H1 (cell line): ENCODE data around the gene CD7. TPM values are rescaled to one million over a fixed set of nuclear protein-coding genes. Genes with fewer than 3 reads are reported as not detected.

Source experiments
- CTCF ChIA-PET: fragments of 300-600 bp; sonication (Branson Sonifier 250); formaldehyde crosslinking; loops from one replicate; lab custom pipeline; 2021; ENCODE audit not compliant: partially characterized antibody; lab: Charles Lee
- POLR2A ChIA-PET: fragments of 300-600 bp; sonication (Branson Sonifier 250); formaldehyde crosslinking; loops from one replicate; lab custom pipeline; 2021; ENCODE audit warnings: inconsistent platforms; ENCODE audit not compliant: partially characterized antibody; lab: Charles Lee
- DNase-seq, 2 experiments: peaks; one replicate each; pipeline versions ENCODE4 v3.0.0 to v3.0.0-alpha.2; 2010 to 2022; ENCODE audit warnings: low spot score in 2 of 2, low read depth in 1 of 2, mixed read lengths in 1 of 2
- FAIRE-seq: peaks from 2 replicates; lab custom pipeline; 2011; peaks lifted over from hg19 to GRCh38; lab: Jason Lieb, UNC
- H2AFZ ChIP-seq: 2 replicates; pipeline ENCODE4 v1.8.1; 2012; ENCODE audit warnings: low read length, inconsistent platforms
- H2AK5ac ChIP-seq: 2 replicates; pipeline ENCODE4 v1.6.1; 2013; ENCODE audit warnings: low read depth, low read length
- H2BK120ac ChIP-seq: replicated peaks from 2 replicates; pipeline ENCODE3; 2013; ENCODE audit warnings: low read depth, low read length, inconsistent platforms
- H2BK12ac ChIP-seq: 2 replicates; pipeline ENCODE4 v1.6.1; 2013; ENCODE audit warnings: low read depth, low read length
- H2BK15ac ChIP-seq: 2 replicates; pipeline ENCODE4 v1.6.1; 2013; ENCODE audit warnings: low read length
- H2BK20ac ChIP-seq: 2 replicates; pipeline ENCODE4 v1.6.1; 2013; ENCODE audit warnings: low read length
- H2BK5ac ChIP-seq: 2 replicates; pipeline ENCODE4 v1.6.1; 2013; ENCODE audit warnings: low read depth, low read length
- H3K14ac ChIP-seq: 2 replicates; pipeline ENCODE4 v1.6.1; 2013; ENCODE audit warnings: inconsistent platforms; ENCODE audit not compliant: insufficient read length
- H3K18ac ChIP-seq: 2 replicates; pipeline ENCODE4 v1.6.1; 2013; ENCODE audit warnings: low read length; ENCODE audit errors: extremely low read depth
- H3K23ac ChIP-seq: 2 replicates; pipeline ENCODE4 v1.6.1; 2013; ENCODE audit warnings: inconsistent platforms; ENCODE audit not compliant: insufficient read length
- H3K23me2 ChIP-seq: 2 replicates; pipeline ENCODE4 v1.6.1; 2013; ENCODE audit warnings: low read depth, low read length
- H3K27ac ChIP-seq: 2 replicates; pipeline ENCODE4 v1.6.1; 2011; ENCODE audit warnings: low read depth, low read length, inconsistent platforms
- H3K27me3 ChIP-seq, 4 experiments: replicated peaks in 1 of 4; 1 replicate in 1 of 4; 2 replicates in 3 of 4; pipeline versions ENCODE4 v1.6.1 to v1.8.1; 2011 to 2013; ENCODE audit warnings: low read length in 3 of 4, mild to moderate bottlenecking in 3 of 4, inconsistent platforms in 2 of 4, mixed read lengths in 2 of 4, moderate library complexity in 1 of 4; ENCODE audit not compliant: control insufficient read depth in 3 of 4, insufficient read depth in 3 of 4; ENCODE audit errors: extremely low read depth in 1 of 4
- H3K36me3 ChIP-seq, 4 experiments: 2 replicates each; pipeline versions ENCODE4 v1.6.1 to v1.8.1; 2011 to 2013; ENCODE audit warnings: mild to moderate bottlenecking in 4 of 4, low read length in 3 of 4, moderate library complexity in 2 of 4, control low read depth in 1 of 4, inconsistent platforms in 1 of 4; ENCODE audit not compliant: insufficient read depth in 4 of 4, control insufficient read depth in 2 of 4
- H3K4ac ChIP-seq: replicated peaks from 2 replicates; pipeline ENCODE3; 2013; ENCODE audit warnings: low read length, low read depth, mixed read lengths, inconsistent platforms; ENCODE audit not compliant: insufficient read length
- H3K4me1 ChIP-seq, 4 experiments: replicated peaks in 1 of 4; 1 replicate in 1 of 4; 2 replicates in 3 of 4; pipeline versions ENCODE4 v1.6.1 to v1.8.1; 2011 to 2013; ENCODE audit warnings: low read length in 3 of 4, inconsistent platforms in 2 of 4, mixed read lengths in 1 of 4; ENCODE audit not compliant: insufficient read depth in 4 of 4, control insufficient read depth in 3 of 4
- H3K4me2 ChIP-seq, 2 experiments: 2 replicates each; pipeline versions ENCODE4 v1.6.1 to v1.8.1; 2011 to 2013; ENCODE audit warnings: low read depth in 2 of 2, low read length in 2 of 2, control low read depth in 1 of 2, inconsistent platforms in 1 of 2, mild to moderate bottlenecking in 1 of 2; ENCODE audit not compliant: insufficient read depth in 1 of 2
- H3K4me3 ChIP-seq, 4 experiments: fragments of 200-600, 300-600 bp in 1 of 4; sonication (generic), shearing (Covaris generic), sonication (Bioruptor Twin) in 1 of 4; 2 replicates each; pipeline versions ENCODE4 v1.5.1 to v1.8.1; 2011 to 2016; ENCODE audit warnings: low read length in 4 of 4, low read depth in 3 of 4, control low read depth in 2 of 4, inconsistent platforms in 2 of 4, mild to moderate bottlenecking in 2 of 4, mixed read lengths in 1 of 4, moderate library complexity in 1 of 4; ENCODE audit not compliant: insufficient read depth in 2 of 4; ENCODE audit errors: extremely low read depth in 1 of 4
- H3K56ac ChIP-seq: replicated peaks from 2 replicates; pipeline ENCODE3; 2013; ENCODE audit warnings: low read depth, mild to moderate bottlenecking, mixed read lengths, low read length, inconsistent platforms; ENCODE audit not compliant: insufficient read length
- H3K79me1 ChIP-seq: 2 replicates; pipeline ENCODE4 v1.6.1; 2013; ENCODE audit warnings: low read depth, low read length, control low read depth
- H3K79me2 ChIP-seq, 2 experiments: 2 replicates each; pipeline versions ENCODE4 v1.6.1 to v1.8.1; 2012 to 2013; ENCODE audit warnings: low read length in 2 of 2, mild to moderate bottlenecking in 2 of 2, inconsistent platforms in 1 of 2; ENCODE audit not compliant: insufficient read depth in 2 of 2, control insufficient read depth in 1 of 2
- H3K9ac ChIP-seq, 4 experiments: replicated peaks in 1 of 4; 1 replicate in 1 of 4; 2 replicates in 3 of 4; pipeline versions ENCODE4 v1.6.1 to v1.8.1; 2011 to 2013; ENCODE audit warnings: low read depth in 3 of 4, low read length in 3 of 4, control low read depth in 2 of 4, mild to moderate bottlenecking in 2 of 4, moderate library complexity in 2 of 4, inconsistent platforms in 1 of 4; ENCODE audit errors: extremely low read depth in 1 of 4
- H3K9me3 ChIP-seq, 2 experiments: 2 replicates each; pipeline versions ENCODE4 v1.6.1 to v1.8.1; 2012 to 2013; ENCODE audit warnings: mild to moderate bottlenecking in 2 of 2, moderate library complexity in 2 of 2, control low read depth in 1 of 2, inconsistent platforms in 1 of 2, low read depth in 1 of 2, low read length in 1 of 2, mixed read lengths in 1 of 2; ENCODE audit not compliant: insufficient read depth in 2 of 2
- H4K20me1 ChIP-seq, 2 experiments: replicated peaks in 1 of 2; 2 replicates each; pipeline versions ENCODE3 to v1.8.1; 2011 to 2013; ENCODE audit warnings: inconsistent platforms in 2 of 2, low read length in 2 of 2, mild to moderate bottlenecking in 1 of 2; ENCODE audit not compliant: insufficient read depth in 2 of 2, control insufficient read depth in 1 of 2
- H4K5ac ChIP-seq: 2 replicates; pipeline ENCODE4 v1.6.1; 2013; ENCODE audit warnings: low read length, low read depth, mixed read lengths, inconsistent platforms; ENCODE audit not compliant: insufficient read length
- H4K8ac ChIP-seq: 2 replicates; pipeline ENCODE4 v1.8.0; 2013; ENCODE audit warnings: mild to moderate bottlenecking, moderate library complexity, low read length, inconsistent platforms; ENCODE audit not compliant: insufficient read depth; ENCODE audit errors: extremely low read depth
- H4K91ac ChIP-seq: replicated peaks from 2 replicates; pipeline ENCODE3; 2013; ENCODE audit warnings: low read length, mixed read lengths, inconsistent platforms; ENCODE audit not compliant: insufficient read length
- CBX8 ChIP-seq: fragments of 300-800, 300-1000 bp; sonication (generic); IDR thresholded peaks from 2 replicates; pipeline ENCODE4 v1.7.1; 2016; ENCODE audit warnings: low read depth, low read length, borderline replicate concordance
- WGBS, 2 experiments: shearing (Covaris generic) in 1 of 2; methylation state at CpG; one replicate each; pipeline versions ENCODE4 v1.1.6 to v1.1.7; 2013 to 2015; ENCODE audit warnings: low lambda C conversion rate in 2 of 2, mixed read lengths in 2 of 2, inconsistent platforms in 1 of 2, low coverage in 1 of 2, missing lambda C conversion rate in 1 of 2; ENCODE audit not compliant: insufficient replicate concordance in 2 of 2, insufficient coverage in 1 of 2, insufficient read length in 1 of 2; ENCODE audit errors: extremely low coverage in 1 of 2, missing lambda C conversion rate in 1 of 2; 5-methylcytosine and 5-hydroxymethylcytosine counted together
- polyA plus RNA-seq, 7 experiments: library from polyadenylated mRNA; depleted of rRNA in 3 of 7; stranded (reverse) in 5 of 7; unstranded in 2 of 7; fragments of >200 nt in 5 of 7; fragments of 200-250 nt in 2 of 7; gene quantifications; 1 replicate in 5 of 7; 2 replicates in 1 of 7; 4 replicates in 1 of 7; pipeline versions ENCODE4 v1.2.1 to v1.2.3, GENCODE V29; 2011 to 2013; ENCODE audit warnings: missing spikeins in 2 of 7, mixed read lengths in 2 of 7
- total RNA-seq: library from RNA; stranded (reverse); fragmentation: NEBNext Ultra II Directional; extraction: Animal tissue kit (Norgen Biotek cat#: 25700); gene quantifications from 2 replicates; pipeline ENCODE4 v1.2.1, GENCODE V29; 2021

The CD7 gene
- total and polyA plus RNA-seq, 2 of the 8 experiments (the other 6 are each of a cell fraction or from before 2014, with no cell fraction given): 0.83 to 0.86 TPM

DNA sequence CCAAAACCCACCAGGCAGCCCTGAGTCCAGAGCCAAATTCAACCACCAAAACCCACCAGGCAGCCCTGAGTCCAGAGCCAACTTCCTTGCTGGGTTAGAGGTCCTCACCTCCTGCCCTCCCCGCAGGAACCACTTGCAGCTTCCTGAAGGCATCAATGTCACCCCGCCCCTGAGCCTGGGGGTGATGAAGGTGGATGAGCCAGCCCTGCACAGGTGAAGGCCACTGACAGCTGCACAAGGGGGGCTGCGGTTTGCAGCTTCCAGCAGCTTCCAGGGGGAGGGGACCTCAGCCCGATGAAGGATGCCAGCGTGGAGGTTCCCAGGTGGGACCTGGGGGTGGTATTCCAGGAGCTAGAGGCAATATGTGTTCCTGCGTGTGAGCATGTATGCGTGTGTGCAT, 36.3 kb downstream of the CD7 start:
- H2BK12ac ChIP-seq: peak overlapping the region; percentile 78; the same call in 1 of the 2 replicates
- no peaks in the 10 kb centered on the region; a peak in 1 of 8 replicates for H3K36me3 ChIP-seq
- H4K91ac ChIP-seq: peak overlapping the region; percentile 95
- H3K23ac ChIP-seq: no peak overlapping the region
- no peak overlapping the region for H4K8ac ChIP-seq
- H3K4me1 ChIP-seq: peaks cover 0 to 10% (median 5%) of the 10 kb centered on the region in 4 experiments; a peak in 5 of 7 replicates
- H3K4me2 ChIP-seq: no peak overlapping the region
- H3K56ac ChIP-seq: no peak overlapping the region
- no peaks in the 10 kb centered on the region; the same call in 1 of the 2 replicates for H3K79me1 ChIP-seq
- H2BK20ac ChIP-seq: no peak overlapping the region
- H3K27me3 ChIP-seq: no peaks in the 10 kb centered on the region; a peak in 1 of 7 replicates
- H2BK120ac ChIP-seq: no peak overlapping the region
- no peak for TF ChIP-seq CBX8
- H3K79me2 ChIP-seq: no peaks in the 10 kb centered on the region
- no peak for DNase-seq
- WGBS, 2 experiments: 93% methylated on average over 7 of the region's 7 CpGs; no CpG with 5 or more reads in 1 of the 2 experiments
- H2BK15ac ChIP-seq: no peak overlapping the region
- no peak overlapping the region for H3K4me3 ChIP-seq
- no peak overlapping the region for H3K27ac ChIP-seq
- H2AK5ac ChIP-seq: peak overlapping the region; percentile 75; the same call in 1 of the 2 replicates
- H4K20me1 ChIP-seq: peaks cover 0 to 9% of the 10 kb centered on the region in 2 experiments
- peak overlapping the region; percentile 21; the same call in 1 of the 2 replicates for H2BK5ac ChIP-seq
- no peak overlapping the region for H3K18ac ChIP-seq
- ChIA-PET CTCF (interaction anchor here (1.1 to 1.6 kb wide), 2 partner anchors 16 to 31 kb away, joined by 3 to 5 read pairs; no protein-coding TSS in a partner anchor), POLR2A (interaction anchor here (0.6 to 5.2 kb wide), 4 partner anchors 8 to 72 kb away, joined by 3 to 39 read pairs (median 16); partner anchors contain the start of gene CSNK1D)
- no peak overlapping the region for H4K5ac ChIP-seq
- H3K9me3 ChIP-seq: no peaks in the 10 kb centered on the region
- FAIRE-seq: no peak
- no peak overlapping the region for H3K4ac ChIP-seq
- H3K9ac ChIP-seq: no peak overlapping the region
- no peak overlapping the region for H3K14ac ChIP-seq
- no peaks in the 10 kb centered on the region for H3K23me2 ChIP-seq
- no peak overlapping the region for H2AFZ ChIP-seq
